Upper lobe of left lung (tissue), 4 donors: ENCODE results near the gene VEZT.

ENCODE experiments used
- POLR2A ChIP-seq, 4 donors: fragments of 450-650 bp; IDR thresholded peaks; one replicate each; pipeline ENCODE4 v1.5.1; 2016 to 2017; ENCODE audit warnings: antibody characterized with exemption in 4 of 4, mild to moderate bottlenecking in 2 of 4
- POLR2AphosphoS5 ChIP-seq, 2 donors: sonication (generic); formaldehyde crosslinking; IDR thresholded peaks; one replicate each; pipeline ENCODE4 v1.5.1; 2017; ENCODE audit warnings: antibody characterized with exemption in 2 of 2
- TF ChIP-seq, protein P1 (sequence below), 6 experiments: fragments of 450-650 bp in 4 of 6; fragments of 200-600 bp in 2 of 6; sonication (generic) in 2 of 6; IDR thresholded peaks; one replicate each; pipeline ENCODE4 v1.5.1; 2016 to 2019; ENCODE audit warnings: antibody characterized with exemption in 6 of 6

DNA sequence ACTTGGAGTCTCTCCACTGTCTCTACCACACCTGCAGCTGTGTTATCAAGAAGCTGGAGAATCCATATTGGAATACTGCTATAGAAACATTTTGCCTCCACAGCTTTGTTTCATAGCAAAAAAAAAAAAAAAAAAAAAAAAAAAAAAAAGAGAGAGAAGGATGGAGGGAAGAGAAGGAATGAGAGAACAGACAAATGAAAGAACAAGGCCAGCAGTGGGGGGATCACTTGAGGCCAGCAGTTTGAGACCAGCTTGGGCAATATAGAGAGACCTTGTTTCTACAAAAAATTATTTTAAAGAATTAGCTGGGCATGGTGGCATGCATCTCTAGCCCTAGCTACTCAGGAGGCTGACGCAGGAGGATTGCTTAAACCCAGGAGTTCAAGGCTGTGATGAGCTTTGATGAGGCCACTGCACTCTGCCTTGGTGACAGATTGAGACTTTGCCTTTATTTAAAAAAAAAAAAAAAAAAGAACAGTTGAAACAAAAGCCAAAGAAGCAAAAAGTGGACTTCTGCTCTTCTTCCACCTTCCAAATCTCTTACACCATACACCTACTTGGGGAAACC lies 8.1 kb downstream of the VEZT start:
- TF ChIP-seq POLR2AphosphoS5 (IDR thresholded peaks at IDR 0.05) = no peak
- no peak for TF ChIP-seq POLR2A (IDR thresholded peaks at IDR 0.05)
- TF ChIP-seq, protein P1, sequence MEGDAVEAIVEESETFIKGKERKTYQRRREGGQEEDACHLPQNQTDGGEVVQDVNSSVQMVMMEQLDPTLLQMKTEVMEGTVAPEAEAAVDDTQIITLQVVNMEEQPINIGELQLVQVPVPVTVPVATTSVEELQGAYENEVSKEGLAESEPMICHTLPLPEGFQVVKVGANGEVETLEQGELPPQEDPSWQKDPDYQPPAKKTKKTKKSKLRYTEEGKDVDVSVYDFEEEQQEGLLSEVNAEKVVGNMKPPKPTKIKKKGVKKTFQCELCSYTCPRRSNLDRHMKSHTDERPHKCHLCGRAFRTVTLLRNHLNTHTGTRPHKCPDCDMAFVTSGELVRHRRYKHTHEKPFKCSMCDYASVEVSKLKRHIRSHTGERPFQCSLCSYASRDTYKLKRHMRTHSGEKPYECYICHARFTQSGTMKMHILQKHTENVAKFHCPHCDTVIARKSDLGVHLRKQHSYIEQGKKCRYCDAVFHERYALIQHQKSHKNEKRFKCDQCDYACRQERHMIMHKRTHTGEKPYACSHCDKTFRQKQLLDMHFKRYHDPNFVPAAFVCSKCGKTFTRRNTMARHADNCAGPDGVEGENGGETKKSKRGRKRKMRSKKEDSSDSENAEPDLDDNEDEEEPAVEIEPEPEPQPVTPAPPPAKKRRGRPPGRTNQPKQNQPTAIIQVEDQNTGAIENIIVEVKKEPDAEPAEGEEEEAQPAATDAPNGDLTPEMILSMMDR (IDR thresholded peaks at IDR 0.05) = no peak
